SIG-M5 treated with dmso at 0.1 percent for 504 hours (cell line): Measurements from ENCODE around the gene CCR6.
"Not testable (repeated sequence)": the region's sequence is repeated elsewhere in the genome, so short reads cannot be mapped to it uniquely, and the experiment has no call there.

Experiments
- DNase-seq: peaks from one replicate; lab custom pipeline; 2025; ENCODE audit not compliant: unreplicated experiment; lab: John Stamatoyannopoulos, UW

CCR6 gene

DNA sequence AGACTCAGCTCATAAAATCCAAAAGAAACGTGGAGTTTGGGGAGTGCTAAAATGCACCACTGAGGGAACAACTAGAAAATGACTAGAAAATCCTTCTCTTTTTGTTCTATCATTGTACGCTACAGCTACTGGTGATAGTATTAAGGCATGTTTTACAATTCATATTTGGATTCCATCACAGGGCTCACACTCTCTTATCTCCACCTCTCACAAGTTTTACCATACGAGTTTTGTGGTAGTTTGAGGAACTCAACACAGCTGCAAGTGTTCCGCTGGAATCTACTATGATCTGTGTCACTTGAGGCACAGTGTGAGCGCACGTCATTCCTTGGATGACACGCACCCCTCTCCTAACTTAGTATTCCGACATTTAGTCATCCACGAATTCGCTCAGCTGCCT is 44.8 kb downstream of the CCR6 start:
- DNase-seq, result not testable (repeated sequence)

DNA sequence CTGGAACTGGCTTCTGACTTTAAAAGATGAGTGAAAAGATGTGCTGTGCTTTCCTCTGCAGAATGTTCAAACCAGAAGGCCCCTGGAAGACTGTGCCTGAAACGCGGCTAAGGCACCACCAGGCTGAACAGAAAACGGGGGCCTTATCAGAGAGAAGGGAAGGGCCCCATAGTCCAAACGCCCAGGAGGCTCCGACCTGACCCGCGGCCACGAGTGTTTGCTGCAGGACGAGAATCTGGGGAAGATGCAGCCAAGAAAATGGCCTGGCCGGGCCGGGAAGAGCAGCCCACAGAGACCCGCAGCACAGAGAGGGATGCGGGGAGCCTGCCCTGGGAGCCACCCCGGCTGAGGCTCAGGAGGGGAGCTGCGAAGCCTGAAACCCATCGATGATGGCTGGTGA is 45.4 kb downstream of the CCR6 start:
- not testable (repeated sequence) for DNase-seq

- DNase-seq, result not testable (repeated sequence)
Observed at GRCh38 chr6:167169867-167170266, 47.0 kb downstream of the CCR6 start.

GRCh38 chr6:167171300-167171699 is 48.4 kb downstream of the CCR6 start:
- not testable (repeated sequence) for DNase-seq

DNA sequence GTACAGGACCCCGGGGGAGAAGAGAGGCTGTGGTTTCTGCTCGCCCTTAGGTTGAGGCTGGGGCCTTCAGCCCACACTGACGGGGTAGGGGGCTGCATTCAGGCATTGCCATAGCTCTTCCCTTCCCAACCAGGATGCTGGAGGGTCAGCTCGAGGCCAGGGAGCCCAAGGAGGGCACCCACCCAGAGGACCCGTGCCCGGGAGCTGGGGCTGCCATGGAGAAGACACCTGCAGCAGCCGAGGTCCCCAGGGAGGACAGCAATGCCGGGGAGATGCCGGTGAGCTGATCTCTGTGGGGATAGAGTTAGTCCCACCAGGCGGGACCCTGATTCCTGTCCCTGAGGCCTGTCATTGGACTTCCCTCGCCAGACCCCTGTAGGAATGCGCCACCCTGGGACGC is 49.1 kb downstream of the CCR6 start:
- DNase-seq, result not testable (repeated sequence)

DNA sequence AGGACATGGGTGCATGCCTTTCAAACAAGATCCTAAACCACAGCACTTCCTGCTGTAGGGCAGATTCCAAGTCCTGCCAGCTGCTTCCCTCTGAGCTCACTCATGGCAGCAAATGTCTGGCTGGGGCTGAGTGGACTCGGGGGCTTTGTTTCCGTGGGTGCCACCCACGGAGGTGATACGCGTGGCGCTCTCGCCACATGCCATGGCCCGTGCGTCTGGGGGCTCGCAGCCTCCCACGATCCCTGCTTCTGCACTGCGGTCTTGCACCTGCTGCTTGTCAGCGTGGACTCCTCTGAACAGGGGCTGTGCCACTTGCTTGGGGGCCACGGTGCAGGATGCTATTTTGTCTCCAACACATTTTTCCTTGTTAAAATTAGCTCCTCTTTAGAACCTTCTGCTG is 54.4 kb downstream of the CCR6 start:
- not testable (repeated sequence) for DNase-seq

DNA sequence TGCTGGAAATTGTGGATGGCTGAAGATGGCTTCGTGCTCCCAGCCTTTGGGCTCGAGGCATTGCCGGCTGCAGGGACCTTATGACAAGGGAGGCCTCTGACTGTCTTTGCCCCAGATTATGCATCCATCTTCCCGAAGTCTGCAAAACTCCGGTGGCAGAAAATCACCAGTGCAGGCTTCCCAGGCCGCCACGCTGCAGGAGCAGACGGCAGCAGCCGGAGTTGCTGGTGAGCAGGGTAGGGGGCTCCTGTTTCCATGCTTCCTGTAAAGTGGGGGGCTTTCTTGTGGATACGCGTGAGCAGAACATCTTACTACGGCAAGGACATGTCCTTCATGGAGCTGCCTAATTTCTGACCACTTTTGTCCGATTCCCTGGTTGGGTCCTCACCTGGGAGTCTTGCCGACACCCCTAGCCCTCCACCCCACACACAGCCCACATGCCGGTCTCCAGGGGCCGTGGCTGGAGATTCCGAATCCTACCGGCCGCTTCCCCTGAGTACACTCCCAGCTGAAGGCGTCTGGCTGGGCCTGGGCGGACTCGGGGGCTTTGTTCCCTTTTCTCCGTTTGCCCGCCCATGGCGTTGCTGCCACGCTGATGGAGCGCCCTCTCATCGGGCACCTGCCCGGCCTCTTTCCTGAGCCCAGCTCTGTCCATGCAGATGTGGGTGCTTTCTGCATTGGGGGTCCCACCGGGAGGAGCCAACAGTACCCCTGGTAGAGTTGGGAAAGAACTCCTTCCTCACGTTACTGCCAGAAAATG is 56.2 kb downstream of the CCR6 start:
- DNase-seq, result not testable (repeated sequence)

- not testable (repeated sequence) for DNase-seq
Observed at GRCh38 chr6:167180086-167180485, 57.2 kb downstream of the CCR6 start.

DNA sequence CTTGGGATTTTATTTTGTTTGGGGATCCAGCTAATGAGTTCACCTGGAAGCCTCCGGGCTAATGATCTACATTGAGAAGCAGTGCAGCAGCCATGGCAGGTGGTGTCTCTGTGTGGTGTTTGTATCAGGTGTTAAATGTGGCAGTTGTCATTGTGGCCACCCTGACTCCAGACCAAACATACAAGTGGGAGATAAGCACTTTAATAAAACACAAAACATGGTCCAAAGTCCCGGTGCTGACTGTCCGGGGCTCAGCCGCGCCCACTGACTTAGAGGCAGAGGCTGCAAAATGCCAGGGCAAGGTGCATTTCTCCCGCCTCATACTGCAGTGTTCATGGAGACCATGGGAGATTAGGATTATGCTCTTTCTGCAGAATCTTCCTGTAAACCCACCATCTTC is 58.5 kb downstream of the CCR6 start:
- DNase-seq, result not testable (repeated sequence)

GRCh38 chr6:167182913-167183314 is 60.0 kb downstream of the CCR6 start:
- DNase-seq, result not testable (repeated sequence)

DNA sequence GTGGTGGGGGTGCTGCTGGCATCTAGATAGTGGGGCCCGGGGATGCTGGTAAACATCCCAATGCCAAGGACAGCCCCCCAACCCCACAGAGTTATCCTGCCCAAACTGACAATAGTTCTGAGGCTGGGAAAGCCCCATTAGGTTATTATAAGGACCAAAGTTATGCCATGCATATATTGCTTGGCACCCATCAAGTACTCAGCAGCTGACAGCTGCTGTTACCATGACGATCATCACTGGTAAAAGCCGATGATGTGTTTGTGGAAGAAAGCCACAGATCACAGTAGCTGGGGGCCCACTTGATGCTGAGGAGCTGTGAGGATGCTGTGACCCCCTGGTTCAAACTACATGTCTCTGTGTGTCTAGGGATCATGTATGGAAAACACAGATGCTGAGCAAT is 62.2 kb downstream of the CCR6 start:
- DNase-seq, result not testable (repeated sequence)

DNA sequence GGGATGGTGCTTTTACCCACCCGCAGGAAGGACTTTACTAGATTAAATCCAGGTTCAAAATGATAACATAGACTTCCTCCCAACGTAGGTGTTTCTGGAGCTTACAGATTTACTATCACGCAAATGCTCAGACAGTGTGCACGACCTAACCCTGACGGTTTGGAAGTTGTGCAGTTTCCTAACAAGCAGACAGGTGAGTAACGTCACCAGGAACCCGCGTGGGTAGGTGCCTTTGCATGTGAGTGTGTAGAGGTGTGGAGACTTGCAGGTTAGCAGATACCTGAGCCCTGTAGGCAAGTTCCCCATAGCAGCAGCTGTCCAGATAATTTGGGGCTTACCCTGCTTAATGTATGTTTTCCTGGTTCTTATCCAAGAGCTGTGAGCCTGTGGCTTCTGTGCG is 64.4 kb downstream of the CCR6 start:
- not testable (repeated sequence) for DNase-seq
